GM19193 (cell line): ENCODE results near the gene C14orf180.

ENCODE experiments used
- POLR2A ChIP-seq: IDR thresholded peaks from 4 replicates; pipeline ENCODE4 v1.6.1; 2011; ENCODE audit not compliant: insufficient read depth, insufficient read length; ENCODE audit errors: extremely low read depth

The C14orf180 gene

DNA sequence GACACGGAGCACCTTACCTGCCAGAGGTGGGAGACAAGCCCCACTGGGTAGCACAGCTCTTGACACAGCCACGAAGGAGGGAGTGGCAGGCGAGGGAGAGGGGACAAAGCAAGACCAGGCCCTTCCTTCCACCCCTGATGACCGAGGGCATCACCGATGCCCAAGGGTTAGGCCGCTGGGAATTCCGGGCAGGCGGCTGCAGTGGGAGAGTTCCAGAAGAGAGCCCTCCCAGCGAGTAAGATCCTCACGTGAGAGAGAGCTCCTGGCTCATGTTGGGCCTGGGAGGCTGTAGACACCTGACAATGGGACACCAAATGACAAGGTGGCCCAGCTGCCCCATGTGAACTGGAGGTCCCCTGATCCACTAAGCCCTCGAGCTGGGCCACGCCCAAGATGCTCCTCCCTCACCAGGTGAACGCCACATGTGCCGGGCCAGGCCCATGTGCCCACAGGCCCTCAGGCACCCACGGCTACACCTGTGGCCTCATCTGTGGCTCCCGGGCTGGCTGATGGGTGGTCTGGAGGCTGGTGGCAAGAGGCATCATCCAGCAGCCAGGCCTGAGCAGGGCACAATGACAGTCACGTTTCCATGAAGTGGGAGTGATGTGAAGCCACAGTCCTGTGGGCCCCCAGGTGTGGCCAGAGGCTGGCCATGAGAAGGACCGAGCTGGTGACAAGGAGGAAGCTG lies 32.1 kb upstream of the C14orf180 start:
- TF ChIP-seq POLR2A, result no peak

DNA sequence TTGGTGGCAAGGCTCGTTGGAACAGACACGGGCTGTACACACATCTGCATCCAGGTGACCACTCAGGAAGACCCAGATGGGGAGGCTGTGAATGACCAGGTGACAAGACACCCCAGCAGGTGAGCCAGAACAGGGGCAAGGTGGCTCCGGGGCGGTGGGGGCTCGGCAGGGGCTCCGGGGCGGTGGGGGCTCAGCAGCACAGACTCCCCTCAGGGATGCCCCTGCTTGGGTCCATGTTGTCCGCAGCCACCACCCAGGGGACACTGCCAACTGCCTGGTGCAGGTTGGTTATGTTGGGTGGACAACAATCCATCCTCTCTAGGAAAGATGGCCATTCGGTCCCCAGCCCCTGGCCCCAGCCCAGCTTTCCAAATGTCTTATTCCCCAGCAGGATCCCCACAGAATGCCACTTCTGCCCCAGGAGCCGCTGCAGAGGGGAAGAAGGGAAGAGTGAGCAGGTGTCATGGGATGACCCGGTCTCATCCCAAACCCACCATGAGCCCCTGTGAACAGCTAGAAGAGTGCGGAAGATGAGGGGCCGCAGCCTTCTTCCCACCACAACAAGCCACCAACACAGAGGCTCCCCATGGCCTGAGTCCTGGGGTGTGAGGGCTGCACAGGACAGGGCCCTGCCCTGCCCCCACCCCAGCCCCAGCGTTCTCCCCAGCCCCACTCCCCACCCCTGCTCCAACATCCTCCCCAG lies 31.4 kb upstream of the C14orf180 start:
- TF ChIP-seq POLR2A, result no peak

DNA sequence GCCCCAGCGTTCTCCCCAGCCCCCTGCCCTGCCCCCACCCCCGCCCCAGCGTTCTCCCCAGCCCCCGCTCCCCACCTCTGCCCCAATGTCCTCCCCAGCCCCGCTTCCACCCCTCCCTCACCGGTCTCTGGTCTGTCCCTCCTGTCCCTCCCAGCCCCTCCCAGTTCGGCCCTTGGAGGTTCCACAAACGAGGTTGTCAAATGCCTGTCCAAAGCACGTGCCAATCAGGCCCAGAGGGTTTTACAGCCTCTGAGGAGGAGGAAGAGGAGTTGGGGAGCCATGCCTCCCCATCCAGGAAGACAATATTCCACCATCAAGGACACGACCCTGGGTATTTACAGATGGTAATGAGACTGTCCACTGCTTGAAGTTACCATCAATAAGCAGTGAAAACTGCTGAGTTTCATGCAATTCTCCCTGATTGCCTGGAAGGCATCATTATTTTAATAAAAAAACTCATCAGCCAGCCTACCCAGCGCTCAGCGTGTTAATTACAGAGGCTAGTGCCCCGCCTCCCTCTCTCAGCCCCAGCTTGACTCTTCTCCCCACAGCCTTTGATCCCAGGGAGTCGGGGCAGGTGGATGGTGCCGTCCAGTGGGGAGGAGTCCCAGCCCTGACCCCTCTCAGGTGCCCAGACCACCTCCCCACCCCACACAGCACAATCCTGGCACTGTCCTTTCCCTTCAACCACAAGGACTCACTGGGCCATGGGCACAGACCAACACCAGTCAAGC lies 30.6 kb upstream of the C14orf180 start:
- TF ChIP-seq POLR2A, result no peak

DNA sequence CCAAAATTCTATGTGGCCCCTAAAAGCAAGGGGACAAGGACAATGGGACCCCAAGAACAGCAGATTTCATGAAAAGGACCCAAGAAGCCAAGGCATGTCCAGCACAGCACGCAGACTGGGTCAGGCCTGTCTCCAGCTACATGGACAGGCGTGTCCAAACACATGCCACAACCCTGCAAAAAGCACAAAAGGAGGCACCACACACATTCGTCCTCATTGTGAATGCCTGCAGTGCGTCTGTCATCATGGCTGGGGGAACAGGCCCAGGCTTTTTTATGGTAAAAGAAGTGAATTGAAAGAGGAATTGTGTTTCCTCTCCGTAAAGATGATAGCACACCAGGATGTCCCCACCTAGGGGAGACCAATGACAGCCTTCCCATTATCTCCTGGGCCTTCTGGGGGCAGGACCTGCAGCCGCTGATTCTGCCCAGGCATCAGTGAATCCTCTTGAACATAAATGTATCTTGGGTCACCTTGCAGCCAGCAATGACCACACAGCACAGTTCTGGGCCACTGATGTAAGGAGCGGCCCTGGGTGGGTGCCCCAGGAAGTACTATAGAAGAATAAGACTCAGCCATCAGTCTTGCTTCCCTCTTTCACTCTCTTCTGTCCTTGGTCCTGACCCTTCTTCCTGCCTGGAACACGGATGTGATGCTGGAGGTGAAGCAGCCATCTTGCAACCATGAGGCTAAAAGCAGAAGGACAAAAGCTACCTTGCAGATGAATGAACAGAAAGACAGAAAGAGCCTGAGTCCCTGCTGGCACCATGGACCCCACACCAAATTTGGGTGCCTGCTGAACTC lies 29.8 kb upstream of the C14orf180 start:
- TF ChIP-seq POLR2A, result no peak

DNA sequence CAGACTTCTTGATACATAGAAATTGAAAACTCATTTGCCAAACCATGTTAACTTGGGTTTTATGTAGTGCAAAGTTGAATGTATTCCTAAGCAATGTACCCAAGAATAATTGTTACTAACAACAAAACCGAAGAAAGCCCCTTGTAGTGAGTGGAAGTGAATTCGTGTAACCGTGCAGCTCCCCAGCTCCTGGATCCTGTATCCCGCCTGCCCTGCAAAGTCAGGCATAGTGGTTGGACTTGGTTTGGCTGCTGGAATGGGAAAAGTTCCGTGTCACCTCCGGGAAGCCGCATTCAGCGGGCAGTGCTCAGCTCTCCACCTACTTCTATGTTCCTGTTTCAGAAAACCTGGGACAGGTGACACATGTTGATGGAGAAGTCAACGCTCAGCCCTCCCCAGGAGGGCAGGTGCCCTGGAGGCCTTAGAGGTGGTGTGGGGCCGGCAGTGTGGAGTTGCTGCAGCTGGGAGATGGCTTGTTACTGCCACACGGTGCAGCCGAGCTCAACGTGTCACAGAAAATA lies 29.2 kb upstream of the C14orf180 start:
- no peak for TF ChIP-seq POLR2A

- no peak for TF ChIP-seq POLR2A
Observed at GRCh38 chr14:104550861-104551728, 28.5 kb upstream of the C14orf180 start.

- TF ChIP-seq POLR2A, result no peak
Observed at GRCh38 chr14:104551851-104552737, 27.5 kb upstream of the C14orf180 start.

GRCh38 chr14:104552738-104553125 lies 26.8 kb upstream of the C14orf180 start:
- no peak for TF ChIP-seq POLR2A

- TF ChIP-seq POLR2A, result no peak
Observed at GRCh38 chr14:104553166-104554087, 26.1 kb upstream of the C14orf180 start.

GRCh38 chr14:104554088-104554607 lies 25.4 kb upstream of the C14orf180 start:
- no peak for TF ChIP-seq POLR2A

DNA sequence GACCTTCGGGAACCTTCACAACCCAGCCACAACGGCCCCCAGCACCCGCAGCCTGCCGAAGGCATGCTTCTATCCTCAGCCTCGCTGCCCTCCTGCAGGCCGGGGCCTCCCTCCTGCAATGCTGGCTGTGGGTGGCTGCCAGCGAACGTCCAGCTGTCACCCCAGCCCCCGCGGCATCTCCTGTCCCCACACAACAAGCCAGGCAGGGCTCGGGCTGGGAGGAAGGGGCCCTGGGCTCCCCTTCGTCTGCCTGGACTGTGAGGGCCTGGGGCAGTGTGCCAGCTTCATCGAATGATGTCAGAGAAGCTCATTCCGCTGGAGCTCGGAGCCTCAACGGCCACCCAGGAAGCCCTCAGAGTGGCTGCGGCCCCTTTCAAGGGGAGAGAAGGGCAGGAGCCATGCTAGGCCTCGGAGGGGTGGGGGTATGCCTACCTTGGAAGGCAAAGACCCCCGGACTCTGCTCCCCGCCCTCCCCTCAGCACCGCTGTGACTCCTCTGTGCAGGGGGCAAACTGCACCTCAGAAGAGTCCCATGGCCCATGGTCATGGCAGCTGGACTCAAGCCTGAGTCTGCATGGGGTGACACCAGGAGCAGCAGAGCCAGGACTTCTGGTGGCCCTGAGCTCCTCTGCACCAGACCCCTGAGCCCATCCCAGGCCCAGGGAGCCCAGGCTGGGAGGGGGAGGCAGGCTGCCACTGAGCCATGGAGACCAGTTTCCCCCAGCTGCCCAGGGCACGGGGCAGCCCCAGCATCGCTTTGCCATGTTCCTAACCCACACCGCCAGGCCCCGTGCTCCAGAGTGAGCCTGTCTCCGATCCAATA lies 24.7 kb upstream of the C14orf180 start:
- TF ChIP-seq POLR2A, result no peak
